ENCODE data around the gene MIER2. TPM values are rescaled to one million over a fixed set of nuclear protein-coding genes. Genes with fewer than 3 reads are reported as not detected.

MIER2 gene
- polyA plus RNA-seq, 2 of the 4 experiments (the other 2 are of a cell fraction) = 8.8 to 11.5 TPM

- CTCF ChIA-PET = interaction anchor here (1.1 kb wide), 1 partner anchor 13 kb away, joined by 3 read pairs; no protein-coding TSS in a partner anchor
- H3K27ac ChIP-seq = no peak overlapping the region
- H3K4me2 ChIP-seq = no peak overlapping the region
- POLR2A ChIA-PET = no interaction called here
- TF ChIP-seq BHLHE40 (IDR thresholded peaks at IDR 0.05; ENCODE audit: low read depth, low read length) (no peak), CTCF (IDR thresholded peaks at IDR 0.05) (no peak), KDM5A (IDR thresholded peaks at IDR 0.05) (no peak), POLR2A (IDR thresholded peaks at IDR 0.05; ENCODE audit: low read length) (no peak), HDAC2 (IDR thresholded peaks at IDR 0.05) (no peak), TFCP2L1 (CRISPR knock-in tag; IDR thresholded peaks at IDR 0.05) (no peak), CBX8 (IDR thresholded peaks at IDR 0.05) (no peak), KDM1A (IDR thresholded peaks at IDR 0.05; ENCODE audit: low read depth) (no peak), CBX2 (IDR thresholded peaks at IDR 0.05; ENCODE audit: borderline replicate concordance, low read depth) (no peak)
- TF ChIP-seq, protein P1, sequence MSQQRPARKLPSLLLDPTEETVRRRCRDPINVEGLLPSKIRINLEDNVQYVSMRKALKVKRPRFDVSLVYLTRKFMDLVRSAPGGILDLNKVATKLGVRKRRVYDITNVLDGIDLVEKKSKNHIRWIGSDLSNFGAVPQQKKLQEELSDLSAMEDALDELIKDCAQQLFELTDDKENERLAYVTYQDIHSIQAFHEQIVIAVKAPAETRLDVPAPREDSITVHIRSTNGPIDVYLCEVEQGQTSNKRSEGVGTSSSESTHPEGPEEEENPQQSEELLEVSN (IDR thresholded peaks at IDR 0.05; ENCODE audit: borderline replicate concordance, low read depth) = no peak
- H3K4me3 ChIP-seq = no peak overlapping the region
- DNase-seq (ENCODE audit: low read depth in 1 of 2, low spot score in 1 of 2) = no peak
- H3K9me3 ChIP-seq = no peaks in the 10 kb centered on the region
- H3K4me1 ChIP-seq = no peaks in the 10 kb centered on the region
- 94% methylated on average over 16 of the region's 24 CpGs for WGBS (ENCODE audit: missing lambda C conversion rate)
- FAIRE-seq = no peak
- no peak for ATAC-seq
These were observed 33.7 kb downstream of the MIER2 start for GRCh38 chr19:310781-311496.

GRCh38 chr19:310141-310651 lies 34.4 kb downstream of the MIER2 start:
- no peak for FAIRE-seq
- CTCF ChIA-PET = interaction anchor here (1.1 kb wide), 1 partner anchor 12 kb away, joined by 3 read pairs; no protein-coding TSS in a partner anchor
- Histone ChIP-seq H3K27ac (no peak overlapping the region), H3K4me3 (no peak overlapping the region), H3K9me3 (no peaks in the 10 kb centered on the region), H3K4me2 (no peak overlapping the region), H3K4me1 (no peaks in the 10 kb centered on the region)
- no peak for DNase-seq (ENCODE audit: low read depth in 1 of 2, low spot score in 1 of 2)
- no peak for ATAC-seq
- 85% methylated on average over 27 of the region's 30 CpGs for WGBS (ENCODE audit: missing lambda C conversion rate)
- TF ChIP-seq FOXS1 (CRISPR knock-in tag; IDR thresholded peaks at IDR 0.05) (no peak), CHD4 (IDR thresholded peaks at IDR 0.05; ENCODE audit: borderline replicate concordance) (no peak), CTCF (IDR thresholded peaks at IDR 0.05) (no peak), MYC (IDR thresholded peaks at IDR 0.05; ENCODE audit: borderline replicate concordance, low read length) (no peak), SMC3 (IDR thresholded peaks at IDR 0.05) (no peak)
- TF ChIP-seq, protein P2, sequence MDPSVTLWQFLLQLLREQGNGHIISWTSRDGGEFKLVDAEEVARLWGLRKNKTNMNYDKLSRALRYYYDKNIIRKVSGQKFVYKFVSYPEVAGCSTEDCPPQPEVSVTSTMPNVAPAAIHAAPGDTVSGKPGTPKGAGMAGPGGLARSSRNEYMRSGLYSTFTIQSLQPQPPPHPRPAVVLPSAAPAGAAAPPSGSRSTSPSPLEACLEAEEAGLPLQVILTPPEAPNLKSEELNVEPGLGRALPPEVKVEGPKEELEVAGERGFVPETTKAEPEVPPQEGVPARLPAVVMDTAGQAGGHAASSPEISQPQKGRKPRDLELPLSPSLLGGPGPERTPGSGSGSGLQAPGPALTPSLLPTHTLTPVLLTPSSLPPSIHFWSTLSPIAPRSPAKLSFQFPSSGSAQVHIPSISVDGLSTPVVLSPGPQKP (IDR thresholded peaks at IDR 0.05; ENCODE audit: low read depth, low read length) = no peak
- POLR2A ChIA-PET = no interaction called here

DNA sequence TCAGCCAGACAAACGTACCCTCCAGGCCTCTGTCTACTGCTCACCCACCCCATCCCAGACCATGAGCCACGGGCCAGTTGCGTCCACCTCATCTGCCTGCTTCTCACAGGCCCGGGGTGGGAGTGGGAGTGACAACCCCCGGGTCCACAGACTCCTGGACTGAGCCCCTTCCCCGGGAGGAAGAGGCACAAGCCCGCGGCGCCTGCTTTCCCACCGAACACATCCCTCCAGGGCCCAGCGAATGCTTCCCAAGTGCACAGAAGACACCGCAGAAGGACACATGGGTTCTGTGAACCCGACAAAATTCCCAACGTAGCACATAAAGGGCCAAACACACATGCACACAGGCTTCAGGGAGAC lies 35.4 kb downstream of the MIER2 start:
- CTCF ChIA-PET = no interaction called here
- ATAC-seq = no peak

More for the DNA sequence above, 35.4 kb downstream of the MIER2 start:
- no peak for TF ChIP-seq CBX8 (IDR thresholded peaks at IDR 0.05)
- no peak for TF ChIP-seq RFX5 (IDR thresholded peaks at IDR 0.05)
- no peak for TF ChIP-seq REST (IDR thresholded peaks at IDR 0.05)
- TF ChIP-seq SREBF2 (IDR thresholded peaks at IDR 0.05) = no peak
- no peak for TF ChIP-seq ZNF302 (CRISPR knock-in tag; IDR thresholded peaks at IDR 0.05)
- TF ChIP-seq CHD4 (IDR thresholded peaks at IDR 0.05; ENCODE audit: borderline replicate concordance) = no peak
- no peak for TF ChIP-seq ATOH8 (CRISPR knock-in tag; IDR thresholded peaks at IDR 0.05; ENCODE audit: low read depth)
- TF ChIP-seq HEYL (CRISPR knock-in tag; IDR thresholded peaks at IDR 0.05) = no peak
- H3K27ac ChIP-seq = no peak overlapping the region
- H3K9me3 ChIP-seq = no peaks in the 10 kb centered on the region
- H3K4me3 ChIP-seq = no peak overlapping the region
- no peaks in the 10 kb centered on the region for H3K4me1 ChIP-seq
- 85% methylated on average over 3 of the region's 14 CpGs for WGBS (ENCODE audit: missing lambda C conversion rate)
- no peak overlapping the region for H3K4me2 ChIP-seq
- FAIRE-seq (no peak), DNase-seq (ENCODE audit: low read depth in 1 of 2, low spot score in 1 of 2) (no peak)
- POLR2A ChIA-PET = no interaction called here

Data from A549 (cell line).